ENCODE data around the gene P2RY2.

GRCh38 chr11:73281796-73282660 lies 63.9 kb downstream of the P2RY2 start:
- TF ChIP-seq ATF3 (IDR thresholded peaks at IDR 0.05): no peak
- no peak for TF ChIP-seq EZH2 (IDR thresholded peaks at IDR 0.05)
- no peak for TF ChIP-seq CTCF (IDR thresholded peaks at IDR 0.05 in 2 of 3, conservative IDR thresholded peaks at IDR 0.05 in 1 of 3; ENCODE audit: borderline replicate concordance in 1 of 3, insufficient read depth in 1 of 3, low read depth in 2 of 3, low read length in 2 of 3)
- TF ChIP-seq REST (IDR thresholded peaks at IDR 0.05; ENCODE audit: low read depth): no peak
- TF ChIP-seq MAX (IDR thresholded peaks at IDR 0.05): no peak
- TF ChIP-seq SRF (IDR thresholded peaks at IDR 0.05; ENCODE audit: low read depth): no peak
- TF ChIP-seq ZNF274 (IDR thresholded peaks at IDR 0.05; ENCODE audit: low read depth, low read length): no peak
- no peak for TF ChIP-seq POLR2AphosphoS5 (IDR thresholded peaks at IDR 0.05; ENCODE audit: low read depth, low read length)
- TF ChIP-seq POLR2A (IDR thresholded peaks at IDR 0.05; ENCODE audit: borderline replicate concordance, extremely low read depth, insufficient read depth, insufficient read length): no peak
- TF ChIP-seq EZH2phosphoT487 (IDR thresholded peaks at IDR 0.05; ENCODE audit: borderline replicate concordance): no peak
- TF ChIP-seq EGR1 (IDR thresholded peaks at IDR 0.05; ENCODE audit: low read depth): no peak
- no peak for TF ChIP-seq ZFX (IDR thresholded peaks at IDR 0.05)

All from HCT116 (cell line).